Measurements from ENCODE around the gene MYO3A. TPM values are rescaled to one million over a fixed set of nuclear protein-coding genes. Genes with fewer than 3 reads are reported as not detected.

The MYO3A gene
- polyA plus RNA-seq, 1 experiment = not detected

- Histone ChIP-seq H3K27me3 (ENCODE audit: control insufficient read depth, insufficient read depth, low read length) (no peaks in the 10 kb centered on the region), H3K4me3 (ENCODE audit: low read depth, low read length) (no peak overlapping the region), H3K36me3 (ENCODE audit: control insufficient read depth, insufficient read depth, low read length) (no peaks in the 10 kb centered on the region)
- no peak for DNase-seq (ENCODE audit: low read depth)
- CTCF ChIA-PET = no interaction called here
- no peak for TF ChIP-seq CTCF (IDR thresholded peaks at IDR 0.05; ENCODE audit: insufficient read depth, low read depth, low read length)
- POLR2A ChIA-PET = no interaction called here
Measured at GRCh38 chr10:26199841-26200240, 265.8 kb downstream of the MYO3A start.

DNA sequence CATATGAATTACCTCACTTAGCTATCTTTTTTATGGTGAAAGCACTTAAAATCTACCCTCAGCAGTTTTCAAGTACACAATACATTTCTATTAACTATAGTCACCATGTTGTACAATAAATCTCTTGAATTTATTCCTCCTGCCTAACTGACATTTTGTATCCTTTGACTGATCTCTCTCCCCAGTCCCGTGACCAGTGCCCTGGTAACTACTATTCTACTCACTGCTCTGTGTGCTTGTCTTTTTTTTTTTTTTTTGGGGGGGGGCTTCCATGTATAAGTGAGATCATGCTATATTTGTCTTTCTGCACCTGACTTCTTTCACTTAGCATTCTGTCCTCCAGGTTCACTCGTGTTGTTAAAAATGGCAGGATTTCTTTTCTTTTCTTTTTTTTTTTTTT lies 271.2 kb downstream of the MYO3A start:
- no peak for TF ChIP-seq CTCF (IDR thresholded peaks at IDR 0.05; ENCODE audit: insufficient read depth, low read depth, low read length)
- no peak for DNase-seq (ENCODE audit: low read depth)
- Histone ChIP-seq H3K36me3 (ENCODE audit: control insufficient read depth, insufficient read depth, low read length) (no peaks in the 10 kb centered on the region), H3K27me3 (ENCODE audit: control insufficient read depth, insufficient read depth, low read length) (no peaks in the 10 kb centered on the region), H3K4me3 (ENCODE audit: low read depth, low read length) (no peak overlapping the region)
- POLR2A ChIA-PET = no interaction called here
- CTCF ChIA-PET = no interaction called here

GRCh38 chr10:26211781-26212444 lies 277.9 kb downstream of the MYO3A start:
- no peaks in the 10 kb centered on the region for H3K36me3 ChIP-seq (ENCODE audit: control insufficient read depth, insufficient read depth, low read length)
- CTCF ChIA-PET = no interaction called here
- no peak overlapping the region for H3K4me3 ChIP-seq (ENCODE audit: low read depth, low read length)
- no peak for DNase-seq (ENCODE audit: low read depth)
- peaks cover 25% of the 10 kb centered on the region for H3K27me3 ChIP-seq (ENCODE audit: control insufficient read depth, insufficient read depth, low read length)
- TF ChIP-seq CTCF (IDR thresholded peaks at IDR 0.05; ENCODE audit: insufficient read depth, low read depth, low read length) = no peak
- POLR2A ChIA-PET = no interaction called here

- H3K4me3 ChIP-seq (ENCODE audit: low read depth, low read length) = no peak overlapping the region
- H3K36me3 ChIP-seq (ENCODE audit: control insufficient read depth, insufficient read depth, low read length) = no peaks in the 10 kb centered on the region
- peaks cover 30% of the 10 kb centered on the region for H3K27me3 ChIP-seq (ENCODE audit: control insufficient read depth, insufficient read depth, low read length)
- POLR2A ChIA-PET = no interaction called here
- CTCF ChIA-PET = no interaction called here
- no peak for DNase-seq (ENCODE audit: low read depth)
- no peak for TF ChIP-seq CTCF (IDR thresholded peaks at IDR 0.05; ENCODE audit: insufficient read depth, low read depth, low read length)
Measured at GRCh38 chr10:26212511-26212910, 278.5 kb downstream of the MYO3A start.

DNA sequence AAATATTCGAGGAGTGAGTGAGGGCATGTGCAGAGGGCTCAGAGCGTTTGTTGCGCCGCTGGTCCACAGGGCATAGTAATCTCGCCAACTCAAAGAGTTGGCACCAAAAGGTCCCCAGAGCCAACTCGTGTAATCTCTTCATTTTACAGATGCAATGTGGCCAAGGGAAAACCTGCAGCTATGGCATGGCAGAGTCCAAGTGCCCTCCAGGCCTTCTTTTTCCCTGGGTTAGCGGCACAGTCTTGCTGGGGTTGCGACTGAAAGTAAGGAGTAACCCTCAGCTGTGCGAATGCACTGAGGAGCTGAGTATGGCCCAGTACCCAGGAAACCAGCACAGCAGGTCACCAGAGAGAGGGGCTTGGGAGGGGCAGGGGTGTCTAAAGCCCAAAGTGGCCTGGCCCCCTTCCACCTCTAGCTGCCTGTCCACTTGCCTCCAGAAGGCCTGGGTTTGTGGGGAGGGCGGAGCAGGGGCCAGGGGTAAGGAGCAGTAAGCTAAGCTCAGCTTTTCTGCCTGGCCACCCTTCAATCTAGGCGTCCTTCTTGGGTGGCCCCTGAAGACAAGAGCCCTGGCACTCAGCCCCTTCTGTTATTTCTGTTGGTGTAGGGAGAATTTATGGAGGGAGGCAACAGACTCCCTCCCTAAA lies 279.2 kb downstream of the MYO3A start:
- POLR2A ChIA-PET = no interaction called here
- no peak for TF ChIP-seq CTCF (IDR thresholded peaks at IDR 0.05; ENCODE audit: insufficient read depth, low read depth, low read length)
- peaks cover 37% of the 10 kb centered on the region for H3K27me3 ChIP-seq (ENCODE audit: control insufficient read depth, insufficient read depth, low read length)
- CTCF ChIA-PET = no interaction called here
- no peak for DNase-seq (ENCODE audit: low read depth)
- no peaks in the 10 kb centered on the region for H3K36me3 ChIP-seq (ENCODE audit: control insufficient read depth, insufficient read depth, low read length)
- no peak overlapping the region for H3K4me3 ChIP-seq (ENCODE audit: low read depth, low read length)

All from BJ (cell line).